ENCODE results near the gene SMDT1. TPM values are rescaled to one million over a fixed set of nuclear protein-coding genes. Genes with fewer than 3 reads are reported as not detected.

Gene SMDT1
- total and polyA plus RNA-seq, 4 donors = 34.7 to 167 (median 100) TPM

GRCh38 chr22:42074846-42075676 lies 4.4 kb upstream of the SMDT1 start:
- no peak for DNase-seq
- WGBS, 2 donors = 70 to 76% methylated on average over 9 of the region's 9 CpGs
- Histone ChIP-seq H3K27ac (ENCODE audit: low read depth in 1 of 2, low read length in 1 of 2) (peak overlapping the region; percentile 78 to 93), H3K36me3 (ENCODE audit: control insufficient read depth in 4 of 4, insufficient read depth in 4 of 4, low read length in 4 of 4) (peaks cover 0 to 11% (median 7%) of the 10 kb centered on the region in 4 donors), H3K9ac (ENCODE audit: insufficient read depth in 1 of 2, low read length in 2 of 2) (peak overlapping the region in 1 of 2 donors; percentile 68), H3K27me3 (ENCODE audit: control insufficient read depth in 3 of 3, insufficient read depth in 3 of 3, low read length in 2 of 3) (no peaks in the 10 kb centered on the region), H3K4me1 (ENCODE audit: control insufficient read depth in 5 of 5, insufficient read depth in 5 of 5, low read length in 5 of 5) (peaks cover 8 to 50% (median 18%) of the 10 kb centered on the region in 5 donors), H3K9me3 (ENCODE audit: control insufficient read depth in 4 of 4, insufficient read depth in 3 of 4, low read length in 3 of 4) (no peaks in the 10 kb centered on the region), H3K4me3 (peak overlapping the region; percentile 72)
- no peak for ATAC-seq (ENCODE audit: insufficient read depth, low FRiP score)
- TF ChIP-seq CTCF (IDR thresholded peaks at IDR 0.05; ENCODE audit: control extremely low read depth, extremely low read depth) = no peak

GRCh38 chr22:42076764-42077485 lies 2.6 kb upstream of the SMDT1 start:
- WGBS, 2 donors = 95 to 96% methylated on average over 20 of the region's 20 CpGs

GRCh38 chr22:42077486-42078125 lies 1.9 kb upstream of the SMDT1 start:
- H3K9ac ChIP-seq (ENCODE audit: insufficient read depth in 1 of 2, low read length in 2 of 2) = no peak overlapping the region
- 92 to 97% methylated on average over 20 to 21 of the region's 21 CpGs for WGBS, 2 donors
- H3K9me3 ChIP-seq (ENCODE audit: control insufficient read depth in 4 of 4, insufficient read depth in 3 of 4, low read length in 3 of 4) = no peaks in the 10 kb centered on the region
- TF ChIP-seq CTCF (IDR thresholded peaks at IDR 0.05; ENCODE audit: control extremely low read depth, extremely low read depth) = no peak
- no peak overlapping the region for H3K4me3 ChIP-seq
- peaks cover 3 to 15% (median 15%) of the 10 kb centered on the region in 4 donors for H3K36me3 ChIP-seq (ENCODE audit: control insufficient read depth in 4 of 4, insufficient read depth in 4 of 4, low read length in 4 of 4)
- no peaks in the 10 kb centered on the region for H3K27me3 ChIP-seq (ENCODE audit: control insufficient read depth in 3 of 3, insufficient read depth in 3 of 3, low read length in 2 of 3)
- ATAC-seq (ENCODE audit: insufficient read depth, low FRiP score) (no peak), DNase-seq (no peak)
- peak overlapping the region in 1 of 2 donors; percentile 95 for H3K27ac ChIP-seq (ENCODE audit: low read depth in 1 of 2, low read length in 1 of 2)
- peaks cover 11 to 47% (median 20%) of the 10 kb centered on the region in 5 donors for H3K4me1 ChIP-seq (ENCODE audit: control insufficient read depth in 5 of 5, insufficient read depth in 5 of 5, low read length in 5 of 5)

More at GRCh38 chr22:42076764-42077485, 2.6 kb upstream of the SMDT1 start:
- DNase-seq (no peak), ATAC-seq (ENCODE audit: insufficient read depth, low FRiP score) (no peak)
- no peak for TF ChIP-seq CTCF (IDR thresholded peaks at IDR 0.05; ENCODE audit: control extremely low read depth, extremely low read depth)
- no peak overlapping the region for H3K9ac ChIP-seq (ENCODE audit: insufficient read depth in 1 of 2, low read length in 2 of 2)
- H3K36me3 ChIP-seq (ENCODE audit: control insufficient read depth in 4 of 4, insufficient read depth in 4 of 4, low read length in 4 of 4) = peaks cover 0 to 11% (median 10%) of the 10 kb centered on the region in 4 donors
- H3K27me3 ChIP-seq (ENCODE audit: control insufficient read depth in 3 of 3, insufficient read depth in 3 of 3, low read length in 2 of 3) = no peaks in the 10 kb centered on the region
- no peak overlapping the region for H3K4me3 ChIP-seq
- no peak overlapping the region for H3K27ac ChIP-seq (ENCODE audit: low read depth in 1 of 2, low read length in 1 of 2)
- H3K9me3 ChIP-seq (ENCODE audit: control insufficient read depth in 4 of 4, insufficient read depth in 3 of 4, low read length in 3 of 4) = no peaks in the 10 kb centered on the region
- H3K4me1 ChIP-seq (ENCODE audit: control insufficient read depth in 5 of 5, insufficient read depth in 5 of 5, low read length in 5 of 5) = peaks cover 11 to 47% (median 20%) of the 10 kb centered on the region in 5 donors
